Activated CD8-positive, alpha-beta memory T cell treated with anti-CD3 and anti-CD28 coated beads, Interleukin-2, amount 10 ng/mL, durations not matched to agents 7 days and 5 days (primary cell): ENCODE measurements around the gene GARIN5B. TPM values are rescaled to one million over a fixed set of nuclear protein-coding genes. Genes with fewer than 3 reads are reported as not detected.
A peak's percentile ranks its signal among the peaks of the same experiment; 100 is the strongest.
"Not testable (repeated sequence)": the region's sequence is repeated elsewhere in the genome, so short reads cannot be mapped to it uniquely, and the experiment has no call there.

Source experiments
- ATAC-seq: fragments of 150-1000 bp; cut with Tn5 transposase; one replicate; pipeline ENCODE4 v1.10.0; 2021; ENCODE audit warnings: moderate library complexity
- CTCF ChIA-PET: fragments of 350-600 bp; sonication (Branson Sonifier 250); formaldehyde crosslinking; loops from one replicate; lab custom pipeline; 2021; ENCODE audit warnings: antibody characterized with exemption; lab: Charles Lee
- DNase-seq: peaks from one replicate; pipeline ENCODE4 v3.0.0-alpha.2; 2020
- H3K27ac Mint-ChIP-seq: one replicate; pipeline ENCODE4 v1.8.0; 2021; ENCODE audit warnings: mild to moderate bottlenecking, mixed read lengths
- H3K27me3 Mint-ChIP-seq: one replicate; pipeline ENCODE4 v1.8.0; 2021; ENCODE audit warnings: mixed read lengths
- H3K36me3 Mint-ChIP-seq: one replicate; pipeline ENCODE4 v1.8.0; 2021; ENCODE audit warnings: mild to moderate bottlenecking, mixed read lengths
- H3K4me1 Mint-ChIP-seq: one replicate; pipeline ENCODE4 v1.8.0; 2021; ENCODE audit warnings: mixed read lengths
- H3K4me3 Mint-ChIP-seq: one replicate; pipeline ENCODE4 v1.8.0; 2021; ENCODE audit warnings: mild to moderate bottlenecking, moderate library complexity, mixed read lengths
- H3K9me3 Mint-ChIP-seq: one replicate; pipeline ENCODE4 v1.8.0; 2022; ENCODE audit warnings: low read depth, mixed read lengths
- total RNA-seq, 2 experiments: library from RNA; stranded (reverse); gene quantifications; one replicate each; pipeline ENCODE4 v1.2.3, GENCODE V29; 2021

The GARIN5B gene
- total RNA-seq: not detected

GRCh38 chr19:55362990-55363716 is at the start of gene GARIN5B:
Gene GARIN5B (minus strand): TSS chr19:55363260. CDS start chr19:55363066, 194 bp downstream.
- ATAC-seq (no peak), DNase-seq (no peak)
- CTCF ChIA-PET: interaction anchor here (0.6 to 1.4 kb wide), 3 partner anchors 14 to 62 kb away, joined by 3 to 4 read pairs (median 3); no protein-coding TSS in a partner anchor
- H3K36me3 Mint-ChIP-seq: no peaks in the 10 kb centered on the region
- peaks cover 9% of the 10 kb centered on the region for H3K27me3 Mint-ChIP-seq
- H3K9me3 Mint-ChIP-seq: no peaks in the 10 kb centered on the region
- H3K4me3 Mint-ChIP-seq: no peak within 1 kb of the TSS
- no peak within 1 kb of the TSS for H3K27ac Mint-ChIP-seq
- H3K4me1 Mint-ChIP-seq: no peaks in the 10 kb centered on the region

DNA sequence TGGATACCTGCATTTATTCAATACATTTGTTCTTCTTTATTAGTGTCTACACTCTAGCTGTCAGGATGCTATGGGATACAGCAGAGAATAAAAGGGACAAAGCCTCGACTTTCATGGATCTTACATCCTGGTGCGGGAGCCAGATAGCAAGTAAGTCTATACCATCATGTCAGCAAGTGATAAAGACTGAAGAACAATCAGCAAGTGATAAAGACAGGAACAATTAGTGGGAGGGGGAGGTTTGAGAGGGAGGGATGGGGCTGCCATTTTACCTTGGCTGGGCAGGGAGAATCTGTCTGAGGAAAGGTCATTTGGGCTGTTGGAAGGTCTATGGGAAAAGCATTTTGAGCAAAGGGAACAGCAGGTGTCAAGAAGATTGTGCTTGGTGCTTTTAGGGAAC is 47.1 kb upstream of the GARIN5B start:
- no peaks in the 10 kb centered on the region for H3K9me3 Mint-ChIP-seq
- no peak overlapping the region for H3K4me3 Mint-ChIP-seq
- H3K36me3 Mint-ChIP-seq: peaks cover 26% of the 10 kb centered on the region
- no peak overlapping the region for H3K27ac Mint-ChIP-seq
- CTCF ChIA-PET: interaction anchor here (2.0 to 2.4 kb wide), 2 partner anchors 8 to 108 kb away, joined by 8 to 12 read pairs; no protein-coding TSS in a partner anchor
- ATAC-seq: no peak
- no peak for DNase-seq
- H3K4me1 Mint-ChIP-seq: peaks cover 26% of the 10 kb centered on the region
- H3K27me3 Mint-ChIP-seq: peaks cover 8% of the 10 kb centered on the region

- DNase-seq, ATAC-seq, H3K27me3 Mint-ChIP-seq, H3K4me3 Mint-ChIP-seq, H3K9me3 Mint-ChIP-seq: not testable (repeated sequence)
- Mint-ChIP-seq H3K27ac (peak overlapping the region; percentile 97), H3K36me3 (peaks cover 29% of the 10 kb centered on the region), H3K4me1 (peaks cover 30% of the 10 kb centered on the region)
- CTCF ChIA-PET: interaction anchor here (0.9 to 2.4 kb wide), 5 partner anchors 9 to 151 kb away, joined by 3 to 12 read pairs (median 4); partner anchors contain the start of gene TMEM238
These were observed 46.1 kb upstream of the GARIN5B start for GRCh38 chr19:55409179-55409578.

DNA sequence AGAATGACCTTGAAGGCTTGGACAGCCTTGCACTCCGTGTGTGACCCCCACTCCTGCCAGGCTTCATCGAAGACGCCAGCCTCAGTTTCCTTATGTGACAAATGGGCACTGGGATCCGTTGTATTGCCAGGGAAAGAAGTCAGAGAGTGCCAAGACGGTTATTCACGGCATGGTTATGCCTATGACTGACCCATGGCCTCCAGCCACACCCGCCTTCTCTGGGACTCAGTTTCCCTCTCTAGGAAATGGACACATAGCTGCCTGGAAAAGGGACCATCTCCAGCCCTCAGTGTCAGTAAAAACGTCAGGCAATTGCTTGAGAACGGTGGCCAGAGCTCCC is 45.4 kb upstream of the GARIN5B start:
- Mint-ChIP-seq H3K36me3 (peaks cover 34% of the 10 kb centered on the region), H3K4me3 (peak overlapping the region; percentile 88), H3K27me3 (peaks cover 5% of the 10 kb centered on the region), H3K27ac (peak overlapping the region; percentile 97), H3K9me3 (no peaks in the 10 kb centered on the region), H3K4me1 (peaks cover 35% of the 10 kb centered on the region)
- CTCF ChIA-PET: interaction anchor here (0.9 to 2.4 kb wide), 5 partner anchors 9 to 151 kb away, joined by 3 to 12 read pairs (median 4); partner anchors contain the start of gene TMEM238
- DNase-seq: no peak
- ATAC-seq: no peak

GRCh38 chr19:55407800-55408532 is 44.9 kb upstream of the GARIN5B start:
- no peaks in the 10 kb centered on the region for H3K9me3 Mint-ChIP-seq
- peak; percentile 99 for DNase-seq
- peaks cover 39% of the 10 kb centered on the region for H3K36me3 Mint-ChIP-seq
- H3K4me1 Mint-ChIP-seq: peaks cover 39% of the 10 kb centered on the region
- CTCF ChIA-PET: interaction anchor here (0.6 to 2.4 kb wide), 9 partner anchors 10 to 266 kb away, joined by 3 to 12 read pairs (median 4); partner anchors contain the start of gene KMT5C
- ATAC-seq: peak; percentile 92
- peak overlapping the region; percentile 97 for H3K27ac Mint-ChIP-seq
- H3K27me3 Mint-ChIP-seq: peaks cover 5% of the 10 kb centered on the region
- peak overlapping the region; percentile 88 for H3K4me3 Mint-ChIP-seq

DNA sequence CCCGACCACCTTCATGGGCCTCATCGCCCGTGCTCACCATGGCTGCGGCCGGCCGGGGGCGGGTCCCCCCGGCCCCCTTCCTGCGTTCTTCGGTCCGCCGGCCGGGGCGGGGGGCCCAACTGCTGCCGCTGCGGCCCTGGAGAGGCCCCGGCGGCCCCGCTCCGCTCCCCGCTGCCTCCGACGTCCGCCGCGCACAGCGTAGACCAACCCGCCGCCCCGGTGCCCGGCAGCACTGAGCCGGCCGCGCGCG is 44.4 kb upstream of the GARIN5B start, which contains the start of gene UBE2S:
TSS of gene UBE2S (minus strand) at position 239 of the 250 bp plus-strand sequence. CDS start at position 40, 199 bp downstream.
- H3K9me3 Mint-ChIP-seq, H3K27me3 Mint-ChIP-seq, DNase-seq: not testable (repeated sequence)
- peak within 1 kb of the TSS; percentile 97 for H3K27ac Mint-ChIP-seq
- H3K4me1 Mint-ChIP-seq: peaks cover 43% of the 10 kb centered on the region
- CTCF ChIA-PET: interaction anchor here (0.6 to 1.9 kb wide), 7 partner anchors 11 to 266 kb away, joined by 3 to 4 read pairs (median 4); partner anchors contain the start of gene KMT5C
- peak; percentile 70 for ATAC-seq
- peaks cover 43% of the 10 kb centered on the region for H3K36me3 Mint-ChIP-seq
- H3K4me3 Mint-ChIP-seq: peak within 1 kb of the TSS; percentile 88

DNA sequence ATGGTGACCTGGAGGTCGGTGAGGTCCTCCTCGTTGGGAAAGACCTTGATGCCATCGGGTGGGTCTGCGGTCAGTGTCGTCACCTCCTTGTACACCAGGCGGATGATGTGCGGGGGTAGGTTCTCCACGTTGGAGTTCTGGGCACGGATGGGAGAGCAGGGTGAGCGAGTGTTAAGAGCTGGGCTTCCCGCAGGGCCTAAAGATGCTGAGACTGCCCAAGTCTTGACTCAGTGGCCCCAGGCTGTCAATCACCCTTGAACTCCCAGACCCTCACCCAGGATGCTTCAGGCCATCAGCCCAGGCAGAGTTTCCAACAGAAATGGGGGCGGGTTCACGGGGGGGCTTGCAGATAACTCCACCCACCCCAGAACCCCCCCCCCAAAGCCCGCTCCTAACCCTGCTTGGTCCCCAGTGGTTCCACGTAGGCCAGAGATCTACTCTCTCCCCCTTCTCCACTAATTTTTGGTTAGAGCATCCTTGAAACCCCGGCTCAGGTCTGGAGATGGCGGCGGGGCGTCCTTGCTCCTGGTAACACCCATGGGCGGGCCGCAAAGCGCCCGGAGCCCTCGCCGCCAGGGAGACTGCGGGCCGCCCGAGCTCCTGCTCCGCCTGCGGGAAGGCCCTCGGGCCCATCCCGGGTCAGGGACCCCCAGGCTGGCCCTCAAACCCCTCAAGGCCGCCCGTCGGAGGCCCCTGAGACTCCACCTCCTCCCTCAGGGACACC is 43.9 kb upstream of the GARIN5B start:
- ATAC-seq (no peak), DNase-seq (peak; percentile 58)
- peak overlapping the region; percentile 88 for H3K4me3 Mint-ChIP-seq
- CTCF ChIA-PET: interaction anchor here (0.6 to 1.9 kb wide), 7 partner anchors 11 to 265 kb away, joined by 3 to 4 read pairs (median 4); partner anchors contain the start of gene KMT5C
- no peaks in the 10 kb centered on the region for H3K9me3 Mint-ChIP-seq
- H3K36me3 Mint-ChIP-seq: peaks cover 48% of the 10 kb centered on the region
- peak overlapping the region; percentile 97 for H3K27ac Mint-ChIP-seq
- H3K27me3 Mint-ChIP-seq: peaks cover 5% of the 10 kb centered on the region
- H3K4me1 Mint-ChIP-seq: peaks cover 48% of the 10 kb centered on the region

DNA sequence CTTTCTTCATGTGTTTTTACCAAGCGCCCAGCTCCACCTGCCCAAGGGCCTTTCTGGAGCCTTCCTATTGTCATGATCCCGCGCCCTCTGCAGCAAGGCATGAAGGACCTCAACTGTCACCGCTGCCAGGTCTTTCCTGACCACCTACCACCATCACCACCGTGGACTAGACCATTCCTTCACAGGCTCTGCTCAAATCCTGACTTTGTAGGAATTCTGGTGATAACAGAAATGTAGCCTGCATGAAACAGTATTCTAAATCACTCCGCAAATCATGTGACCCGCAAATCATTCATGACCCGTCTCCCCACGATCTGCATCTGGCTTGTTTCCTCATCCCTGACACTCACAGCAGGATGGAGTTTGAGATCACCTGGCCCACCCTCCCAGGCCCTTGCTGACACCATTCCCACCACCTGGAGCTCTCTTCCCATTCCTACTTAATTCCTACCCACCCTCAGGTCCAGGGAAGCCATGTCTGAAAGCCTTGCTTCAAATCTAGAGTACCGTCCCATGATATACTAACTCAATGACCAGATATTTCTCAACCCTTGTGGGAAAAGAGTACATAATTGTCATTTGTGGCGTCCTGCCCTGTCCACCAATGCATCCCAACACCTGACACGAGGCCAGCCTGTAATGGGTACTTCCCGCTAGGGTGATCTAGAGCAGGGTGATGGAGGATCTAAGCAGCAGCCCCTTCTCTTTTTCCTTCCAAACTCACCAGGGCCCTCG is 43.2 kb upstream of the GARIN5B start:
- peaks cover 50% of the 10 kb centered on the region for H3K4me1 Mint-ChIP-seq
- no peaks in the 10 kb centered on the region for H3K9me3 Mint-ChIP-seq
- peak overlapping the region; percentile 97 for H3K27ac Mint-ChIP-seq
- ATAC-seq: no peak
- DNase-seq: no peak
- CTCF ChIA-PET: interaction anchor here (0.8 to 1.9 kb wide), 3 partner anchors 12 to 114 kb away, joined by 3 to 4 read pairs (median 3); no protein-coding TSS in a partner anchor
- no peaks in the 10 kb centered on the region for H3K27me3 Mint-ChIP-seq
- peak overlapping the region; percentile 88 for H3K4me3 Mint-ChIP-seq
- H3K36me3 Mint-ChIP-seq: peaks cover 53% of the 10 kb centered on the region

GRCh38 chr19:55405638-55406037 is 42.6 kb upstream of the GARIN5B start:
- no peaks in the 10 kb centered on the region for H3K9me3 Mint-ChIP-seq
- no peaks in the 10 kb centered on the region for H3K27me3 Mint-ChIP-seq
- ATAC-seq: no peak
- CTCF ChIA-PET: interaction anchor here (0.8 to 1.2 kb wide), 2 partner anchors 13 to 104 kb away, joined by 3 read pairs; no protein-coding TSS in a partner anchor
- peaks cover 54% of the 10 kb centered on the region for H3K4me1 Mint-ChIP-seq
- peaks cover 57% of the 10 kb centered on the region for H3K36me3 Mint-ChIP-seq
- peak overlapping the region; percentile 88 for H3K4me3 Mint-ChIP-seq
- H3K27ac Mint-ChIP-seq: peak overlapping the region; percentile 97
- DNase-seq: no peak

DNA sequence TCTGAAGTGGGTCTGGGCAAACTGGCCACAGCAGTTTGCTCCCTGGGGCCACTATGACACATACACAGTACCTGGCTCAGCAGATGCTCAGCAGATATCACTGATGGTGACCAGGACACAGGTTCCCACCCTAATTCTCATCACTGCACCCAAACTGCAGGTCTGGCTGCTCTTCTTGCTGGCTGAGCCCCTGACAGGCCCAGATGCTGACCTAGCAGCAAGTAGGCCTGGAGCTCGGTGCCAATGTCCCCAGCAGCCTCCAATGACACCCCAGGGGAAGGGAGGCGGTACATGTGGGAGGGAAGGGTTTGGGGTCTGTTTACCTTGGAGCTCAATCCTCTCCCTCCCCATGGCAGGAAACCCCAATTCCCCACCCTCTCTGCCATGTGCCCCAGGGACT is 39.4 kb upstream of the GARIN5B start:
- H3K9me3 Mint-ChIP-seq: no peaks in the 10 kb centered on the region
- no peak overlapping the region for H3K4me3 Mint-ChIP-seq
- H3K27ac Mint-ChIP-seq: peak overlapping the region; percentile 43
- ATAC-seq (no peak), DNase-seq (no peak)
- H3K36me3 Mint-ChIP-seq: peaks cover 59% of the 10 kb centered on the region
- H3K4me1 Mint-ChIP-seq: peaks cover 62% of the 10 kb centered on the region
- CTCF ChIA-PET: no interaction called here
- no peaks in the 10 kb centered on the region for H3K27me3 Mint-ChIP-seq

- H3K27ac Mint-ChIP-seq, DNase-seq, CTCF ChIA-PET, H3K9me3 Mint-ChIP-seq, ATAC-seq, H3K27me3 Mint-ChIP-seq, H3K4me3 Mint-ChIP-seq: not testable (repeated sequence)
- H3K4me1 Mint-ChIP-seq: peaks cover 60% of the 10 kb centered on the region
- peaks cover 52% of the 10 kb centered on the region for H3K36me3 Mint-ChIP-seq
These were observed 38.3 kb upstream of the GARIN5B start for GRCh38 chr19:55401390-55401789.
